Epithelial cell of proximal tubule (primary cell): ENCODE measurements around the gene ARL8B. TPM values are rescaled to one million over a fixed set of nuclear protein-coding genes. Genes with fewer than 3 reads are reported as not detected.

Experiments used
- DNase-seq: peaks from one replicate; pipeline ENCODE4 v3.0.0-alpha.2; 2011; ENCODE audit warnings: low read depth
- H3K4me3 ChIP-seq: 2 replicates; pipeline ENCODE4 v1.5.1; 2011; ENCODE audit warnings: low read depth, mild to moderate bottlenecking, low read length
- total RNA-seq: library from RNA; depleted of rRNA; stranded (reverse); fragments of >200 nt; gene quantifications from 2 replicates; pipeline ENCODE4 v1.2.3, GENCODE V29; 2015
- TF ChIP-seq, protein P1 (sequence below): conservative IDR thresholded peaks from 2 replicates; pipeline ENCODE4 v1.5.1; 2012; ENCODE audit warnings: low read depth, mild to moderate bottlenecking, low read length

Gene ARL8B
- total RNA-seq, 1 donor from 2014 or later: 31.1 TPM

DNA sequence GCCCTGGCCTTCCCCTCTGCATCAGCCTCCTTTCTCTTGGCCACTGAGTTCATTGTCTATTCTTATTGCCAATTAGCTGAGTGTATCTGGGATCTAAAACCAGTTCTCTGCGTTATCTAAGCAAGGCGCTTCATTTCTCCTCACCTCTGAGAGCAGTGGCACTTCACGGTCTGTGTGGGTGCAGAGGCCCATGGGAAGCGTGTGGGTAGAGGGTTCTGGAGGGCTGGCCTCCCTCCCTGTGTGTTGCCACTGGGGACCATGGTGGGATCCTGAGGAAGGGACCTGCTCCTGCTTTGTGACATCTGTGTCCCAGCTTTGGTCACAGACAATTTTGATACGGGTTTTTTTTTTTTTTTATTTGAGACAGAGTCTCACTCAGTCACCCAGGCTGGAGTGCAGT is 98.1 kb downstream of the ARL8B start:
- TF ChIP-seq, protein P1, sequence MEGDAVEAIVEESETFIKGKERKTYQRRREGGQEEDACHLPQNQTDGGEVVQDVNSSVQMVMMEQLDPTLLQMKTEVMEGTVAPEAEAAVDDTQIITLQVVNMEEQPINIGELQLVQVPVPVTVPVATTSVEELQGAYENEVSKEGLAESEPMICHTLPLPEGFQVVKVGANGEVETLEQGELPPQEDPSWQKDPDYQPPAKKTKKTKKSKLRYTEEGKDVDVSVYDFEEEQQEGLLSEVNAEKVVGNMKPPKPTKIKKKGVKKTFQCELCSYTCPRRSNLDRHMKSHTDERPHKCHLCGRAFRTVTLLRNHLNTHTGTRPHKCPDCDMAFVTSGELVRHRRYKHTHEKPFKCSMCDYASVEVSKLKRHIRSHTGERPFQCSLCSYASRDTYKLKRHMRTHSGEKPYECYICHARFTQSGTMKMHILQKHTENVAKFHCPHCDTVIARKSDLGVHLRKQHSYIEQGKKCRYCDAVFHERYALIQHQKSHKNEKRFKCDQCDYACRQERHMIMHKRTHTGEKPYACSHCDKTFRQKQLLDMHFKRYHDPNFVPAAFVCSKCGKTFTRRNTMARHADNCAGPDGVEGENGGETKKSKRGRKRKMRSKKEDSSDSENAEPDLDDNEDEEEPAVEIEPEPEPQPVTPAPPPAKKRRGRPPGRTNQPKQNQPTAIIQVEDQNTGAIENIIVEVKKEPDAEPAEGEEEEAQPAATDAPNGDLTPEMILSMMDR: no peak
- no peak overlapping the region for H3K4me3 ChIP-seq
- DNase-seq: no peak

DNA sequence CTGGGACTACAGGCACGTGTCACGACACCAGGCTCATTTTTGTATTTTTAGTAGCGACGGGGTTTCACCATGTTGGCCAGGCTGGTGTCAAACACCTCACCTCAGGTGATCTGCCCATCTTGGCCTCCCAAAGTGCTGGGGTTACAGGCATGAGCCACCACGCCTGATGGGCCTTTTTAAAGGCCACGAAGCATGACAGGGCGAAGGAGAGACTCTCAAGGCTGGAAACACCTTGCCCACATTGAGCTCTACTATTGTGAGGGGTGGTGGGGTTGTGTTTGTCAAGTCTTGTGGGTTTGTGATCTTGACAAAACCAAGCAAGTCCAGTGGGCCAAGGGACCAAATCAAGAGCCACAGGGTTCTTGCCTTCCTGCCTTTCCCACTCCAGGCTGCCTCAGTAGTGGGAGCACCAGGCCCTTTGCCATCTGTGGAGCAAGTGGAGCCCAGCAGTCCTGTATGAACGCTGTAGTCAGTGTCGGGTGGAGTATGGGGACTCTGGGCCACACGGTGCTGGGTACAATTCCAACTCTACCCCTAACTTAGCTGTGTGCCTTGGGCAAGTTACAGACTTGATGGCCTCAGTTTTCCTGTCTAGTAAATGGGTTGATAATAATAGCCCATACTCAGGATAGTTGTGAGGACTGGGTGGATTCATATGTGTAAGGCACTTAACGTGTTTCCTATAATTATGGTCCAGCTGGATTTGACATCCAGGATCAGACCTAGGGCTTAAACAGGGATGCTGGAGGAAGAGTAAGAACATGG is 98.8 kb downstream of the ARL8B start:
- no peak overlapping the region for H3K4me3 ChIP-seq
- TF ChIP-seq, protein P1: no peak
- DNase-seq: no peak

DNA sequence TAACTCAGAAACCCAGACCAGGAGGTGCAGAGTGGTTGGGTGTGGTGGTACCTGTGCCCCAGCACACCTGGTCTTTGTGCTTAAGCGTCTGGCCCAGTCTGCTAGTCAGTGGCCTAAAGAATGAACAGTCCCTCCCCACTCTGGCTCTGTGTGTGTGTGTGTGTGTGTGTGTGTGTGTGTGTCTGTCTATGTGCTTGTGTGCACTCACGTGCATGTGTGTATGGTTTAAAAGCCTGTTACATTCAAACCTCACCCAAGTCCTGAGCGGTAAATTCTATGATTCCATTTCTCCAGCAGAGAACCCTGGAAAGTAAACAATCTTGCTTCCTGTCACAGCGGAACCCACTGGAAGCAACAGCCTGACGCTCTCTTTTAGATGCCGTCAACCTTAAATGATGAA is 99.6 kb downstream of the ARL8B start:
- DNase-seq: no peak
- TF ChIP-seq, protein P1: no peak
- no peak overlapping the region for H3K4me3 ChIP-seq

DNA sequence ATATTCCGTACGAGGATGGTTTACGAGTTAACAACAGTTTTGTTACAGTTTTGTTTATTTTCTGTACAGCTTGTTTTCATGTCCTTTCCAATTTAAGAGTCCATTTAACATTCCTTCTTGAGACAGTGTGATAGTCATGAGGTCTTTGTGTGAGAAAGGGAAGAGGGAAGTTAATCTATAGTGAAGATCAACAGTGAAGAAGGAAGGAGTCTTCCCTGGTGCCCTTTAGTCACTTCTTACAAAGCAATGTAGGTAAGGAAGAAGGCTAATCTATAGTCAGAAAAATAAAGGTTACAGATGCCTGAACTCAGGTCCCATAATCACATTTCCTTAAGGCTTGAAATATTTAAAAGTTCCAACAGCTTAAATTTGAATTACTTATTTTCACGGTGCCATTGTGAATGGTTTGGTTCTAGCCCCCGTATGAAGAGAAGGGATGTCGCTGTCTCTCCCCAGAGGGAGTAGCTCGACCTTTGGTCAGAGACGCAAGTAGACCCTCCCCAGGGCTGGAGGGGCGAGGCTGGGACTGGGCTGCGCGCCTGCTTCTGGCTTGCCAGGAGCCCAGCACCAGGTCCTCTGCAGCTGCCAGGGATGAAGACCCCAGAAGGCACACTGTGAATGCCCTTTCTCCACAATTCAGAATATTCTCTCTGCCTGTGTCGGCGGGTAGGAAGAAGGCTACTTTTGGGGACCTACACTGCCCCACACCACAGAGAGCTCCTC is 100.4 kb downstream of the ARL8B start:
- no peak overlapping the region for H3K4me3 ChIP-seq
- TF ChIP-seq, protein P1: no peak
- DNase-seq: no peak

DNA sequence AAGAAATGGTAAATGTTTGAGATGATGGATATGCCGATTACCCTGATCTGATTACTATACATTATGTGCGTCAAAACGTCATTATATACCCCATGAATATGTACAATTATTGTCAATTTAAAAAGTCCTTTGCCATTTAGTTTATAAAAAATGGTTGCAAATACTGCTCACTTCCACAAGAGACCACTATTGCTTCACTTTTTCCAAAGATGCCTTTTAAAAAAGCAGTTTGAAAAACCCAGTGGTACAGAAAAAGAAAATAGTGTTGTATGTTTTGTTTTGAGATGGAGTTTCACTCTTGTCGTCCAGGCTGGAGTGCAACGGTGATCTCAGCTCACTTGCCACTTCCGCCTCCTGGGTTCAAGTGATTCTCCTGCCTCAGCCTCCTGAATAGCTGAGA is 104.7 kb downstream of the ARL8B start:
- no peak for DNase-seq
- TF ChIP-seq, protein P1: peak; percentile 59
- no peak overlapping the region for H3K4me3 ChIP-seq

DNA sequence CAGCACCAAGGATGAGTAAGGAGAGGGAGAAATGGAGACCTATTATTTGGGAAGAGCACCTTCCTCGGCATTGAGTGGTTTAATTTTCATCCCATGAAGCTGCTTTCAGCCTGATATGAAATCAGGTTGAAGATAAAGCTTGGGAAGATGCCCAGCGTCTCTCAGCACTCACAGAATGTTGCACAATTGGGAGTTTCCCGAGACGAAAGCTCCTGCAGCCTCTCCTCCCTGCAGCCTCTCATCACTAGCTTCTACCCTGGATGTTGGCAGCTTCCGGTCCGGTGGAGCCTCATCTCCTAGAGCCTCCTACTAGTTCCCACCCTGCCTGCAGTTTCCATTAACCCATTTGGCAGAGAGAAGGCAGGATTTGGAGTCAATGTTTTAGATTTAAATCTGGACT is 105.7 kb downstream of the ARL8B start:
- DNase-seq: no peak
- TF ChIP-seq, protein P1: no peak
- no peak overlapping the region for H3K4me3 ChIP-seq

DNA sequence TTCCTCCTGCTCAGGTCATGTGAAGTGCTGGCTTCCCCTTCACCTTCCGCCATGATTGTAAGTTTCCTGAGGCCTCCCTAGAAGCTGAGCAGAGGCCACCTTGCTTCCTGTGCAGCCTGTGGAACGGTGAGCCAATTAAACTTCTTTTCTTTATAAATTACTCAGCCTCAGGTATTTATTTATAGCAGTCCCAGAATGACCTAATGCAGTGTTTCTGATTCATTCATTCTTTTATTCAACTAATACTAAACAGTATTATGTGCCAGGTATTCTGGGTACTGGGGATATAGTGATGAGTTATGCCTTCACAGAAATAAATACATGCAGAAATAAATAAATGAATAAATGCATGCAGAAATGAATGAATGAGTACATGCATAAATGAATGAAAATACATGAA is 107.3 kb downstream of the ARL8B start:
- TF ChIP-seq, protein P1: no peak

More for the DNA sequence above, 107.3 kb downstream of the ARL8B start:
- no peak overlapping the region for H3K4me3 ChIP-seq
- no peak for DNase-seq
